Measurements from ENCODE around the gene NFYC.

The NFYC gene

GRCh38 chr1:40817791-40818263 lies 126.3 kb downstream of the NFYC start:
- H3K4me3 ChIP-seq (replicated peaks in 1 of 2; ENCODE audit: low read depth in 2 of 2, low read length in 2 of 2): no peak overlapping the region
- DNase-seq (ENCODE audit: low read depth in 2 of 2): no peak
- TF ChIP-seq, protein P1, sequence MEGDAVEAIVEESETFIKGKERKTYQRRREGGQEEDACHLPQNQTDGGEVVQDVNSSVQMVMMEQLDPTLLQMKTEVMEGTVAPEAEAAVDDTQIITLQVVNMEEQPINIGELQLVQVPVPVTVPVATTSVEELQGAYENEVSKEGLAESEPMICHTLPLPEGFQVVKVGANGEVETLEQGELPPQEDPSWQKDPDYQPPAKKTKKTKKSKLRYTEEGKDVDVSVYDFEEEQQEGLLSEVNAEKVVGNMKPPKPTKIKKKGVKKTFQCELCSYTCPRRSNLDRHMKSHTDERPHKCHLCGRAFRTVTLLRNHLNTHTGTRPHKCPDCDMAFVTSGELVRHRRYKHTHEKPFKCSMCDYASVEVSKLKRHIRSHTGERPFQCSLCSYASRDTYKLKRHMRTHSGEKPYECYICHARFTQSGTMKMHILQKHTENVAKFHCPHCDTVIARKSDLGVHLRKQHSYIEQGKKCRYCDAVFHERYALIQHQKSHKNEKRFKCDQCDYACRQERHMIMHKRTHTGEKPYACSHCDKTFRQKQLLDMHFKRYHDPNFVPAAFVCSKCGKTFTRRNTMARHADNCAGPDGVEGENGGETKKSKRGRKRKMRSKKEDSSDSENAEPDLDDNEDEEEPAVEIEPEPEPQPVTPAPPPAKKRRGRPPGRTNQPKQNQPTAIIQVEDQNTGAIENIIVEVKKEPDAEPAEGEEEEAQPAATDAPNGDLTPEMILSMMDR (IDR thresholded peaks at IDR 0.05; ENCODE audit: low read depth, low read length): no peak

- peak; percentile 17 to 38 for DNase-seq (ENCODE audit: low read depth in 2 of 2)
- TF ChIP-seq, protein P1 (IDR thresholded peaks at IDR 0.05; ENCODE audit: low read depth, low read length): no peak
- peak overlapping the region; percentile 35 to 42 for H3K4me3 ChIP-seq (replicated peaks in 1 of 2; ENCODE audit: low read depth in 2 of 2, low read length in 2 of 2)
Measured at GRCh38 chr1:40818264-40818961, 126.9 kb downstream of the NFYC start.

DNA sequence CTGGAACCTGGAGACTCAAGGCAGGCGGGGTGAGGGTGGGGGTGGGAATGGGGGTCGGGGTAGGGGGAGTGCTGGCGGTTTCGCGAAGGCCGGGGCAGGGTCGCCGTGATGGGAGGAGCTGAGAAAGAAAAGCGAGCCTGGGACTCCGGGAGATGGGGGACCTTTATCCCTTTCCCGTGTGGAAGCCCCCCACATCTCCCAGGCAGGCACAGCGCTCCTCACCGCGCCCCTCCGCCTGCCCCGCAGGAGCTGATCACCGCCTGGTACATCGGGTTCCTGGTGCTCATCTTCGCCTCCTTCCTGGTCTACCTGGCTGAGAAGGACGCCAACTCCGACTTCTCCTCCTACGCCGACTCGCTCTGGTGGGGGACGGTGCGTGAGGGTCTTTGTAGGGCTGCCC lies 127.6 kb downstream of the NFYC start:
- TF ChIP-seq, protein P1 (IDR thresholded peaks at IDR 0.05; ENCODE audit: low read depth, low read length): no peak
- H3K4me3 ChIP-seq (replicated peaks in 1 of 2; ENCODE audit: low read depth in 2 of 2, low read length in 2 of 2): no peak overlapping the region
- no peak for DNase-seq (ENCODE audit: low read depth in 2 of 2)

GRCh38 chr1:40820251-40820797 lies 128.8 kb downstream of the NFYC start:
- TF ChIP-seq, protein P1 (IDR thresholded peaks at IDR 0.05; ENCODE audit: low read depth, low read length): no peak
- no peak overlapping the region for H3K4me3 ChIP-seq (replicated peaks in 1 of 2; ENCODE audit: low read depth in 2 of 2, low read length in 2 of 2)
- peak in 1 of 2 donors; percentile 17 for DNase-seq (ENCODE audit: low read depth in 2 of 2)
